GM21717 (cell line): ENCODE measurements around the gene ADAR.

Experiments
- ATAC-seq: cut with Tn5 transposase; IDR thresholded peaks from one replicate; pipeline ENCODE4 v1.9.1; 2021; ENCODE audit warnings: mild to moderate bottlenecking, moderate library complexity; ENCODE audit not compliant: unreplicated experiment

Gene ADAR

DNA sequence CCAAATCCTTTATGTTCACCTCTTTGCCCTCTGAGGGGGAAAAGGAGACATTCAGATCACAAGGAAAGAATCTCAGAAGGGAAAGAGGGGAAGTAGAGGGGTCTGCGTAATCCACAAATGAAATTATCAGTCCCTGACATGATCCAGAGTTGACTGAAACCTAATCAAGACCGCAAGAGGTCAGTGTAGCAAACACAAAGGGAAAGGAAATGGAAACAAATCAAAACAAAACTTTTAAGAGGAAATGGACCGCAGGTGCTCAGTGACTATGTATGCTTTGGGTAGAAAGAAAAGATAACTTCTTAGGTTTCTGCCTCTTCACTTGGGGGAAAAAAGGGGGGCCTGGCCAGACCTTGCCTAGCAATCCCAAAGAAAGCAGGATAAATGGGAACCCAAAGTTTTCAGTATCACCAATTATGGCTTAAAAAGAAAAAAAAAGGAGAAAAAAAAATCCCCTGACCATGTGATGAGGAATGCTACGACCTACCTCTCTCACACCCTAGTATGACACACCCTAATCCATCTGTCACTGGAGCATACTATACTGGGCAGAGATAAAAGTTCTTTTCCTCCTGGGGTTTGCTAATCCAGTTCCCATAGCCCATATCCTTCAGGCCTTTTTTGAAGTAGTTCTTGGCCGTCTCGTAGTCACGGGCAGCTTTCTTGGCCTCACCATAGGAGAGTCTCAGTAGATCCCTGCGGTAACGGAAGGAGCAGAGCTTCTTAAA, 23.6 kb downstream of the ADAR start:
- ATAC-seq: no peak

DNA sequence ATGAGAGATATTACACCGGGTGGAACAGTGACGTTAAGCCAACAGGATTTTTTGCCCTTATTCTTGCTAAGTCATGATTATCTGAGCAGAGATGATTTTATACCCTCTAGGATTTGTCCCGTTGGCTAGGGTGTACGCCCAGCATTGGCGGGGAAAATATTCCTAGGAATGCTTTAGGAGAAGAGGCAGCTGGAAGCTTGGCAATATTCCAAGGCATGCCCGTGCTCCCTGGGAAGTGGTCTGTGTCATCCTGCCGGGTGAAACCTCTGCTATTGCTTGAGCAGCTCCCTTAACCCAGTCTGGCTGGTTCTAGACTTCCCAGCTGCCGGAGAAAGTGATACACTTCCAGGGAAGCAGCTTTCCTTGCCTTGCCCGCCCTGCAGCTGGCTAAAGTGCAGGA, 24.2 kb downstream of the ADAR start:
- ATAC-seq: no peak

DNA sequence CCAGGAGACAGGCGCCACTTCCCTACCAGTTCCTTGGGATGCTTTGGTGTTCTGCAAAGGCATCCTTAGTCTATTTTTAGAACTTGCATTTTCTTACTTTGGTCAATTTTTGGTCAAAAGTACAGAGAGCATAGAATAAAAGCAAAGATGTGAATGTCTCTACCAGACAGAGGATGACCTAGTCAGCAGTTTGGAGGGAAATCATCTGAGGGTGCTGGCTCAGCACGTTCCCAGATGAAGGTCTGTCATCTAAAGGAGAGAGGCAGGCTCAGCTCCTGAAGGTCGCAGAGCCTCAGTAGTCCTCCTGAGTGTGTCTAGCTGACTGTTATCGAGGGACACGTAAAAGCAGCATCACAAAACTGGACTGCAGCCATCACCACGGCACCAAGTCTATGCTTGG, 25.1 kb downstream of the ADAR start:
- no peak for ATAC-seq

GRCh38 chr1:154581766-154582165, 26.2 kb downstream of the ADAR start:
- ATAC-seq: no peak

- no peak for ATAC-seq
Observed at GRCh38 chr1:154579374-154579773, 28.6 kb downstream of the ADAR start.

- ATAC-seq: no peak
Observed at GRCh38 chr1:154578058-154578418, 29.9 kb downstream of the ADAR start.

DNA sequence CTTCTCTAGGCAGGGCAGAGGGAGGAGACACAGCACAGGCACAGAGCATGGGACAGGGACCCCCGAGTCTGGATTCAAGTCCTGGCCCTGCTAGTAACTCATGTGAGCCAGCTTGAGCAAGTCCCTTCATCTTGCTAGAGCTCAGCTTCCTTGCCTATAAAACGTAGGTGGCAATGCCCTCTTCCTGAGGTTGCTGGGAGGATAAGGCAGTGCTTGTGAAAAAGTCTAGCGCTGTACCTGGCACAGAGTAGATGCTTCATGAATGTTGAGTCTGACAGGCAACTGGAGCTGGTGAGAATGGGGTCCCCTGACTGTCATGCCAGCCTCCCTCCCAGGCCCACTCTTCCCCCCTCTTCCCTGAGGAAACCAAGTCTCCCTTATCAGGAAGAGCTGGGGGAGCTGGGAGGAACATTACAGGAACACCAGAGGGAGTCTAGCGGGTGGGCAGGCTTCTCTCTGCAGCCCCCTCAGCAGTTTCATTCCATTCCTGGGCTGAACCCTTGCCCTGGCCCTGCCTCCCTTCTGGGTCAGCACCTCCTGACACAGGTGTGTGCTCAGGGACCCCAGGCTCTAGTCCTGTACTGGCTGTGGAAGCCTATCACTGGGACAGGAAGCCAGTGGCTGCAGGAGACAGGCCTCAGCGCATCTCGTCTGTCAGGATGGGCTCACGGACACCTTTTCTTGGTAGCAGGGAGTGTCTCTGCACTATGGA, 30.5 kb downstream of the ADAR start:
- no peak for ATAC-seq

DNA sequence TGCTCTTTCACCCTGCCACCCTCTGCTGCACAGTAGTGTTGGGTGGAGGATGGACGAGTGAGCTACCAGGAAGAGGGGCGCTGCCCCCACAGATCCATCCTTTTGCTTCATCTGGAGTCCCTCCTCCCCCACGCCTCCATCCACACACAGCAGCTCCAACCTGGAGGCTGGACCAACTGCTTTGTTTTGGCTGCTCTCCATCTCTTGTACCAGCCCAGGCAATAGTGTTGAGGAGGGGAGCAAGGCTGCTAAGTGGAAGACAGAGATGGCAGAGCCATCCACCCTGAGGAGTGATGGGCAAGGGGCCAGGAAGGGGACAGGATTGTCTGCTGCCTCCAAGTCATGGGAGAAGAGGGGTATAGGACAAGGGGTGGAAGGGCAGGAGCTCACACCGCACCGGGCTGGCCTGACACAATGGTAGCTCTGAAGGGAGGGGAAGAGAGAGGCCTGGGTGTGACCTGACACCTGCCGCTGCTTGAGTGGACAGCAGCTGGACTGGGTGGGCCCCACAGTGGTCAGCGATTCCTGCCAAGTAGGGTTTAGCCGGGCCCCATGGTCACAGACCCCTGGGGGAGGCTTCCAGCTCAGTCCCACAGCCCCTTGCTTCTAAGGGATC, 31.9 kb downstream of the ADAR start:
- no peak for ATAC-seq

GRCh38 chr1:154575147-154575927, 32.6 kb downstream of the ADAR start:
- ATAC-seq: no peak

GRCh38 chr1:154574716-154575115, 33.3 kb downstream of the ADAR start:
- no peak for ATAC-seq

GRCh38 chr1:154573168-154573510, 34.8 kb downstream of the ADAR start:
- no peak for ATAC-seq

GRCh38 chr1:154572468-154573167, 35.4 kb downstream of the ADAR start:
- ATAC-seq: no peak

DNA sequence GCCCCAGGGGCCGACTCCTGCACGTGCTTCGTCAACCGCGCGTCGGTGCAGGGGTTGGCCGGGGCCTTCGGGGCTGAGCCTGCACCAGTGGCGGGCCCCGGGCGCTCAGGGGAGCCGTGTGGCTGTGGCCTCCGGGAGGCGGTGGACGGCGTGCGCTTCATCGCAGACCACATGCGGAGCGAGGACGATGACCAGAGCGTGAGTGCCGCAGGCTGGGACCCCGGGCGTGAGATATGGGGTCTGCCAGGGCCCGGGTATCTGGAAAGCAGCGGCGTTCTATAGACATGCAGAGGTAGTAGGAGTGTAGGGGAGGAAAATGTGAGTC, 36.1 kb downstream of the ADAR start:
- no peak for ATAC-seq

DNA sequence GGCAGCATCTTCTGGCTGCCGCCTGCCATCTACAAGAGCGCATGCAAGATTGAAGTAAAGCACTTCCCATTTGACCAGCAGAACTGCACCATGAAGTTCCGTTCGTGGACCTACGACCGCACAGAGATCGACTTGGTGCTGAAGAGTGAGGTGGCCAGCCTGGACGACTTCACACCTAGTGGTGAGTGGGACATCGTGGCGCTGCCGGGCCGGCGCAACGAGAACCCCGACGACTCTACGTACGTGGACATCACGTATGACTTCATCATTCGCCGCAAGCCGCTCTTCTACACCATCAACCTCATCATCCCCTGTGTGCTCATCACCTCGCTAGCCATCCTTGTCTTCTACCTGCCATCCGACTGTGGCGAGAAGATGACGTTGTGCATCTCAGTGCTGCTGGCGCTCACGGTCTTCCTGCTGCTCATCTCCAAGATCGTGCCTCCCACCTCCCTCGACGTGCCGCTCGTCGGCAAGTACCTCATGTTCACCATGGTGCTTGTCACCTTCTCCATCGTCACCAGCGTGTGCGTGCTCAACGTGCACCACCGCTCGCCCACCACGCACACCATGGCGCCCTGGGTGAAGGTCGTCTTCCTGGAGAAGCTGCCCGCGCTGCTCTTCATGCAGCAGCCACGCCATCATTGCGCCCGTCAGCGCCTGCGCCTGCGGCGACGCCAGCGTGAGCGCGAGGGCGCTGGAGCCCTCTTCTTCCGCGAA, 36.6 kb downstream of the ADAR start:
- ATAC-seq: no peak

DNA sequence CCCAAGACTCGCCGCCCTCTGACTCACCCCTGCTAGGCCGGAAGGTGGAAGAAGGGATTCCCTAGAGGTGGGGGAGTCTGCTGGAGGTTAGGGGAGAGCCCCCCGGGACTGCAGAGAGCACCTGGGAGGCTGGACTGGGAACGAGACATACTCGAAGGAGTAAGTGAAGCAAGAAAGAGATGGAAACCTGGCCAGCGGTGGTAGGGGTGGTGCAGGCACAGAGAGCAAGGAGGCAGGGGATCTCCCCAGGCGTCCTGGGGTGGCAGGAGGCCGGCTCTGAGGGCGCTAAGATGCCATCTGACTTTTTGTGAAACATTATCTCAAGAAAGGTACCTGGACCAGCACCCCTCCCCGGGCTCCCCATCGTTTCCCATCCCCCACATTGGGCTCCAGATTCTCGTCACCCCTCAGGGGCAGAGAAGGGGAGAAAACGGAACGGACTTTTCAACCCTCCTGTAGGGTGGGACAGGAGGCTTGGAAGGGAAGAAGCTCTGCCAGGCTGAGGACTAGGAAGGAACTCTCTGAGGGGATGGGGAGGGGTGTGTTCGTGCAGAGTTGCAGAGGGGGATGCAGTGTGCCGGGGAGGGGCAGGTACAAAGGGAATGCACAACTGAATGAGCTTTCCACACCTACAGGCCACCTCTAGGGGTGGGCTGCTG, 39.7 kb downstream of the ADAR start:
- no peak for ATAC-seq

DNA sequence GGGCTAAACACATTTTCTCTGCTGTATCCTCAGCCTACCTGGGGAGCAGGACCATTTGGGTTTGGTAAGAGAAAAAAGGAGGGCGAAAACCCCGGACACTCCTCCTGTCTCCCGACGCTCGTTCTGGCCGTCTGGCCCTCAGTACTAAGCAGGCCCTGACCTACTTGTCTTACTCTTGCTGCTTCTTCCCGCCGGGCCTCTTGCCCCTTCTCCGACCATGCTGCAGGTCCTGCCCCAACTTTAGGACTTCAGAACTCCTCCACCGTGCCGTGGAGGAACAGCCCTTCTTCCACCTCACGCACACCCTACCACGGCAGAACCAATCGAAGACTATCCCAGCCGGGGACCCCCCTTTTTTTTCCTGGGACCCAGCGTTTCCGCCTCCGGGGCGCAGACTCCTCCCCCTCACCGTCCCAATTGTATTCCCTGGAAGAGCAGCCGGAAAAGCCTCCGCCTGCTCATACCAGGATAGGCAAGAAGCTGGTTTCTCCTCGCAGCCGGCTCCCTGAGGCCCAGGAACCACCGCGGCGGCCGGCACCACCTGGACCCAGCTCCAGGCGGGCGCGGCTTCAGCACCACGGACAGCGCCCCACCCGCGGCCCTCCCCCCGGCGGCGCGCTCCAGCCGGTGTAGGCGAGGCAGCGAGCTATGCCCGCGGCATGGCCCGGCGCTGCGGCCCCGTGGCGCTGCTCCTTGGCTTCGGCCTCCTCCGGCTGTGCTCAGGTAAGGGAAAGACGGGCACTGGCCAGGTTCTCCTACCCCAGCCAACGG, 40.4 kb downstream of the ADAR start, which contains the start of gene CHRNB2:
Gene CHRNB2, plus strand, starts transcription at position 393 of the 771 bp plus-strand sequence. Its CDS starts 267 bp downstream, at position 660.
- ATAC-seq: no peak

DNA sequence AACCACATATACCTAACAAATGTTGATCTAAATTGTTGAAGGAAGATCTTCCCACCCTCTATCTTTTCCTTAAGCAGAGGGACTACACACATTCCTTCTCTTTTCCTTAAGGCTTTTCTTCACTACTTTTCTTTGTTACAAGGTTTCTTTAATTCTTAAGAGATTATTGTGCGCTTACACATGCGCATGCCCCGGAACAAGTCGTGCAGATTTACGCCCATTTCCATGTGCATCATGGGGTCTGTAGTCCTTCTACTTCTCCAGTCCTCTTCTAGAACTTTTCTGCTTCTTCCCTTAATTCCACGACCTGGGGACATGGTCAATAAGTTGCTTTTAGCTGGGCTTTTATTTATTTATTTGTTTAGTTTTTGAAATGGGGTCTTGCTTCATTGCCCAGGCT, 42.1 kb downstream of the ADAR start:
- ATAC-seq: no peak

DNA sequence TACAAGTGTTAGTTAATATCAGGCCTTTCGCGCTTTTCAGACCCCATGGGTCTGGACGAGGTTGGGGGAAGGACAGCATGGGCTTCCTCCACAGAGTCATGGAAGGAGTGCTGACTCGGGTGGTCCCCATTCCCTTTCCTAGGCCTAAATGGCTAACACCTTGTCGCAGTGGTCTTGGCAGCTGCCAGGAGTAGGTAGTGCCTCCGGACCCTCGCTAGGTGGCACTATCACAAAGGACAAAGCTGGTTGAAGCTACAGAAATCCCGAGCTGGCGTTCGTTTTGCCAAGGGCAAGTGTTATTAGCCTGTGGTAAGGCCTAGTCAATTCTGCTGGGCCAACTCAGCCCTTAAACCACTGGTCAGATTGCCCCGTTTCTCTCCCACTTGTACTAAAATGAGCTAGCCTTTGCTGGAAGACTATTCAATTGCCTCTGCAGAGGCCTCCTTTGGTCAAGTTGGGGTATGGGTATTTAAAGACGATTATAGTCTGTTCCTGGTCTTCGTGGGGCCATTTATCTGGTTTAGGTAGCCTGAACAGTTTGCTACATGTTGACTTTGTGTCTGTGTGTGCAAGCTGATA, 48.4 kb downstream of the ADAR start:
- peak; percentile 34 for ATAC-seq
